PC-9 (cell line): ENCODE results near the gene DRD2. TPM values are rescaled to one million over a fixed set of nuclear protein-coding genes. Genes with fewer than 3 reads are reported as not detected.

Experiments
- BruUV-seq: library from RNA; stranded (reverse); fragments of 400-500 nt; replicated peaks from 2 replicates; lab custom pipeline; 2021; lab: Mats Ljungman, UMichigan
- CTCF ChIA-PET: fragments of 300-600 bp; sonication (Branson Sonifier 250); formaldehyde crosslinking; loops from one replicate; lab custom pipeline; 2022; ENCODE audit warnings: antibody characterized with exemption; lab: Charles Lee
- POLR2A ChIA-PET: fragments of 300-600 bp; sonication (Branson Sonifier 250); formaldehyde crosslinking; loops from one replicate; lab custom pipeline; 2022; ENCODE audit warnings: antibody characterized with exemption; ENCODE audit not compliant: unreplicated experiment; lab: Charles Lee
- DNase-seq, 2 experiments: peaks; one replicate each; pipeline versions ENCODE4 v3.0.0 to v3.0.0-alpha.2; 2015 to 2022; ENCODE audit warnings: mixed read lengths in 1 of 2
- H2AFZ ChIP-seq: fragments of 200-600 bp; sonication (generic); 2 replicates; pipeline ENCODE4 v1.8.1; 2017; ENCODE audit warnings: antibody characterized with exemption
- H3F3A ChIP-seq: fragments of 200-600 bp; sonication (generic); 2 replicates; pipeline ENCODE4 v1.8.1; 2017; ENCODE audit warnings: antibody characterized with exemption, mild to moderate bottlenecking, low read depth; ENCODE audit not compliant: insufficient read depth
- H3K27ac ChIP-seq: fragments of 200-600 bp; sonication (generic); 2 replicates; pipeline ENCODE4 v1.6.1; 2016; ENCODE audit warnings: mixed run types
- H3K27me3 ChIP-seq: fragments of 200-600 bp; sonication (generic); 2 replicates; pipeline ENCODE4 v1.6.1; 2016; ENCODE audit warnings: low read depth, mixed run types; ENCODE audit not compliant: insufficient read depth
- H3K36me3 ChIP-seq: fragments of 200-600 bp; sonication (generic); 2 replicates; pipeline ENCODE4 v1.6.1; 2016; ENCODE audit warnings: low read depth, mixed run types
- H3K4me1 ChIP-seq: fragments of 200-600 bp; sonication (generic); replicated peaks from 2 replicates; pipeline ENCODE4 v1.6.1; 2016; ENCODE audit warnings: mixed run types; ENCODE audit not compliant: insufficient read depth
- H3K4me2 ChIP-seq: fragments of 200-600 bp; sonication (generic); 2 replicates; pipeline ENCODE4 v1.6.1; 2017; ENCODE audit warnings: mixed run types
- H3K4me3 ChIP-seq: fragments of 200-600 bp; sonication (generic); 2 replicates; pipeline ENCODE4 v1.6.1; 2016; ENCODE audit warnings: mixed run types
- H3K79me2 ChIP-seq: fragments of 200-600 bp; sonication (generic); 2 replicates; pipeline ENCODE4 v1.6.1; 2017; ENCODE audit warnings: low read depth, mixed run types
- H3K9me2 ChIP-seq: fragments of 200-600 bp; sonication (generic); 2 replicates; pipeline ENCODE4 v1.8.1; 2017; ENCODE audit warnings: mild to moderate bottlenecking; ENCODE audit not compliant: insufficient read depth
- H3K9me3 ChIP-seq: fragments of 200-600 bp; sonication (generic); 2 replicates; pipeline ENCODE4 v1.8.1; 2016; ENCODE audit warnings: low read depth; ENCODE audit not compliant: insufficient read depth
- H4K20me1 ChIP-seq: fragments of 200-600 bp; sonication (generic); 2 replicates; pipeline ENCODE4 v1.8.1; 2017; ENCODE audit not compliant: insufficient read depth
- EZH2 ChIP-seq: fragments of 200-600 bp; sonication (generic); IDR thresholded peaks from 2 replicates; pipeline ENCODE4 v1.8.0; 2017; ENCODE audit warnings: antibody characterized with exemption, low read depth
- intact Hi-C: fragments of 100-400 bp; cut with micrococcal nuclease; formaldehyde crosslinking; loops from one replicate; pipeline ENCODE4 v1.10.0; 2022; ENCODE audit not compliant: unreplicated experiment
- total RNA-seq: library from RNA; stranded (reverse); gene quantifications from 2 replicates; pipeline ENCODE4 v1.2.3, GENCODE V29; 2021
- TF ChIP-seq, protein P1 (sequence below): fragments of 200-600 bp; sonication (generic); conservative IDR thresholded peaks from 2 replicates; pipeline ENCODE4 v1.6.1; 2017; ENCODE audit warnings: mixed run types, antibody characterized with exemption, mild to moderate bottlenecking, moderate library complexity

The DRD2 gene
- total RNA-seq, 1 experiment from 2014 or later, result not detected

DNA sequence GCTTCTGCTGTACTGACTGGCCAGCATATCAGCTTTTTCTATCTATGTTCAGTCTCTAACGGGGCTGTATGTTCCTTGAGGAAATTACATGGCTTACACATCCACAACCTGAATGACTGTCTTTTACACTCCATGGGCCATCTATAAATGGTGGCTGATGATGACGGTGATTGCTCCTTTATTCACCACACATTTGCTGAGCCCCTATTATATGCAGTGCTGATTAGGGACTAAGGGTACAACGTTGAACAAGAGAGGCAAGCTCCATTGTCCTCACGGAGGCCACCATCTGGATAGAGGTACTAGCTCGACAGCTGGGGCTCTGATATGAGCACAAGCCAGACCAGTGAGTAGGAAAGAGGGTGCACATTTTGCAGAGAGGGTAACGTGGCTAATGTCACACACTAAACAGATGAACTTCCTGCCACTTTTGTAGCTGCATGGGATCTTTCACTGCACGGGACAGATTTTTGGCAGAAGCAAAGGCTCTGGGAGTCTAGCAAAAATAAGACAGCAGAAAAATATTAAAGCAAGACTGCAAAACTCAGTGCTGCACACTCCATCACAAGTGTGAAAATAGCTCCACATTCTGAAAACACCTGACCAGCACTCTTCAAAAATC is 30.6 kb downstream of the DRD2 start:
- TF ChIP-seq, protein P1, sequence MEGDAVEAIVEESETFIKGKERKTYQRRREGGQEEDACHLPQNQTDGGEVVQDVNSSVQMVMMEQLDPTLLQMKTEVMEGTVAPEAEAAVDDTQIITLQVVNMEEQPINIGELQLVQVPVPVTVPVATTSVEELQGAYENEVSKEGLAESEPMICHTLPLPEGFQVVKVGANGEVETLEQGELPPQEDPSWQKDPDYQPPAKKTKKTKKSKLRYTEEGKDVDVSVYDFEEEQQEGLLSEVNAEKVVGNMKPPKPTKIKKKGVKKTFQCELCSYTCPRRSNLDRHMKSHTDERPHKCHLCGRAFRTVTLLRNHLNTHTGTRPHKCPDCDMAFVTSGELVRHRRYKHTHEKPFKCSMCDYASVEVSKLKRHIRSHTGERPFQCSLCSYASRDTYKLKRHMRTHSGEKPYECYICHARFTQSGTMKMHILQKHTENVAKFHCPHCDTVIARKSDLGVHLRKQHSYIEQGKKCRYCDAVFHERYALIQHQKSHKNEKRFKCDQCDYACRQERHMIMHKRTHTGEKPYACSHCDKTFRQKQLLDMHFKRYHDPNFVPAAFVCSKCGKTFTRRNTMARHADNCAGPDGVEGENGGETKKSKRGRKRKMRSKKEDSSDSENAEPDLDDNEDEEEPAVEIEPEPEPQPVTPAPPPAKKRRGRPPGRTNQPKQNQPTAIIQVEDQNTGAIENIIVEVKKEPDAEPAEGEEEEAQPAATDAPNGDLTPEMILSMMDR, result no peak
- no peak for TF ChIP-seq EZH2
- CTCF ChIA-PET, result no interaction called here
- Histone ChIP-seq H3K27ac (no peak overlapping the region), H3K9me2 (no peaks in the 10 kb centered on the region), H3K4me1 (no peaks in the 10 kb centered on the region), H3K4me2 (no peak overlapping the region), H3F3A (no peaks in the 10 kb centered on the region), H3K4me3 (no peak overlapping the region), H3K9me3 (no peaks in the 10 kb centered on the region), H2AFZ (no peak overlapping the region), H3K36me3 (no peaks in the 10 kb centered on the region), H4K20me1 (no peaks in the 10 kb centered on the region), H3K79me2 (no peaks in the 10 kb centered on the region), H3K27me3 (peaks cover 97% of the 10 kb centered on the region)
- intact Hi-C loops, result no loop called here
- no TSS peak for BruUV-seq
- DNase-seq, result no peak
- POLR2A ChIA-PET, result no interaction called here

DNA sequence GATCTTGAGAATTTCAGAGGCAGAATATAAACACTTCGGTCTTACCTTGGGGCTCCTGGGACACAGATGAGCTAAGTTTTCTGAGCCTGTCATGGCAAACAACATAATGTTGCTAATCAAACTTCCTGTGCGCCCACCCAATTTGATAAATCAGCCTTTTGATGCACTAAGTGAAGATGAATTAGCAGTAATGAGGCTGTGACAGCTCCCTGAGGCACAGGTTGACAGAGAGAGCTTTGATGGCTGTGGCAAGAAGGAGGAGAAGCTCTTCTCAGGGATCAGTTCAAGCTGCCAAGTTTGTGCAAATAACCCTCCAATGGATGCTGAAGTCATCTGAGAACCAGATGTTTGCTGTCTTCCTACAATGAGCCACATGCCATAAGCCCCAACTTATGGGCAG is 34.4 kb downstream of the DRD2 start:
- H3K9me3 ChIP-seq, result no peaks in the 10 kb centered on the region
- H3K27ac ChIP-seq, result no peak overlapping the region
- no peaks in the 10 kb centered on the region for H3F3A ChIP-seq
- H3K4me1 ChIP-seq, result no peaks in the 10 kb centered on the region
- no peak overlapping the region for H2AFZ ChIP-seq
- peaks cover 66% of the 10 kb centered on the region for H3K27me3 ChIP-seq
- BruUV-seq, result no TSS peak
- no peaks in the 10 kb centered on the region for H3K79me2 ChIP-seq
- DNase-seq, result no peak
- no peak overlapping the region for H3K4me2 ChIP-seq
- TF ChIP-seq EZH2, result no peak
- TF ChIP-seq, protein P1, result no peak
- no peaks in the 10 kb centered on the region for H3K36me3 ChIP-seq
- H3K4me3 ChIP-seq, result no peak overlapping the region
- ChIA-PET POLR2A (no interaction called here), CTCF (no interaction called here)
- H3K9me2 ChIP-seq, result no peaks in the 10 kb centered on the region
- intact Hi-C loops, result no loop called here
- no peaks in the 10 kb centered on the region for H4K20me1 ChIP-seq

DNA sequence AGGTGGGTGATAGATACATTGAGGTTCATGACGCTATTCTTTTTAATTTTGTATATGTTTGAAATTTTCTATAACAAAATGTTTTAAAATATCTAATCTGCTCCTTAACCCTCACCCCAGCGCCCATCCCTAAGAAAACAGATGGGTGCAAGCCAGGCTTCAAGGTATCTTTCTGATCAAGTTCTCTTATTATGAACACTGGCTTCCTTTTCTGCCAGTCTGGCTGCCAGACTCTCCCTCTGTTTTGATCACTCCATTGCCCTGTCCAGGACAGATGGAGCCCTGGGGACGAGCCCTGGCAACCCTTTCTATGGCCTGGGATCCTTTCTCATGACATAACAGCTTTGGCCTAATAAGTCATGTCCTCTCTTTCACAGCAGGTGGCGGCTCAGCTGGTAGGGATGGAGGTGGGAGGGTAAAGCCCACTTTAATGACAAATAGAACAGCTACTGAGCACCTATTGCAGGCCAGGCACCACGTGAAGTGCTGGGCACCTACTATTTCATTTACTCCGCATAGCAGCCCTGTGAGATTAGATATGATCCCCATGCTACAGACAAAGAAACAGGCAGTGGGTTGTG is 38.4 kb downstream of the DRD2 start:
- Histone ChIP-seq H3K4me3 (no peak overlapping the region), H3K36me3 (no peaks in the 10 kb centered on the region), H3K27me3 (peaks cover 54% of the 10 kb centered on the region), H2AFZ (no peak overlapping the region), H3K9me3 (no peaks in the 10 kb centered on the region), H3F3A (no peaks in the 10 kb centered on the region), H3K4me1 (no peaks in the 10 kb centered on the region), H3K27ac (no peak overlapping the region), H4K20me1 (no peaks in the 10 kb centered on the region), H3K79me2 (no peaks in the 10 kb centered on the region), H3K4me2 (no peak overlapping the region), H3K9me2 (no peaks in the 10 kb centered on the region)
- DNase-seq, result no peak
- POLR2A ChIA-PET, result no interaction called here
- CTCF ChIA-PET, result no interaction called here
- TF ChIP-seq, protein P1, result no peak
- no peak for TF ChIP-seq EZH2
- BruUV-seq, result no TSS peak
- intact Hi-C loops, result no loop called here
